ENCODE results near the gene UGT2B15.
"Not testable (repeated sequence)": the region's sequence is repeated elsewhere in the genome, so short reads cannot be mapped to it uniquely, and the experiment has no call there.

The UGT2B15 gene

DNA sequence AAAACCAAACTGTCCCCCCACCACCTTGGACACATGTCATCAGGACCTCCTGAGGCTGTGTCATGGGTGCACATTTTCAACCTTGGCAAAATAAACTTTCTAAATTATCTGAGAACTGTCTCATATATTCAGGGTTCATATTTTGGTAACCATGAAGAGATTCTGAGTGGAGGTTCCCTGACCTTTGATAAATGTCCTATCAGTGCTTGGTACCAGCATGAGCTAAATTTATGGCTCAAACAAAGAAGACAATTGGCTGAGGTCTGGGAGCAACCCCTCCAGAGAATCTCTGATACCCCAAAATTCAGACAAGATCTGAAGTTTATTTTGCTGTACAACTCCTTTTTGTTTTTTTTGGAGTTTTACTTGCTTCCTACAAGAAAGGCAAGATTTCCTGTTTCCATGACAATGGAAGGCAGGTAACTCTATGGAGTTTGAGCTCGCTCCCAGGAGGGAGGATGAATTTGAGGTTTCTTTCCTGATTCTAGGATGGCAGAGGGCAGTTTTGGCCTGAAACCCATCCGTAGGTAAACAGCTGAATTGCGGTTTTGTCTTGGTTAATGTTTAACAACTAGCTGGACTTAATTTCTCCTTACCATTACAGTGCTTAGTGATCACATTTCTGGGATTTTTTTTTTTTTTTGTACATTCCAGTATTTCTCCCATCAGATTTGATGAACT, 14.5 kb downstream of the UGT2B15 start:
- DNase-seq (ENCODE audit: low spot score) = no peak

- DNase-seq (ENCODE audit: low spot score) = no peak
Measured at GRCh38 chr4:68654946-68655721, 15.3 kb downstream of the UGT2B15 start.

DNA sequence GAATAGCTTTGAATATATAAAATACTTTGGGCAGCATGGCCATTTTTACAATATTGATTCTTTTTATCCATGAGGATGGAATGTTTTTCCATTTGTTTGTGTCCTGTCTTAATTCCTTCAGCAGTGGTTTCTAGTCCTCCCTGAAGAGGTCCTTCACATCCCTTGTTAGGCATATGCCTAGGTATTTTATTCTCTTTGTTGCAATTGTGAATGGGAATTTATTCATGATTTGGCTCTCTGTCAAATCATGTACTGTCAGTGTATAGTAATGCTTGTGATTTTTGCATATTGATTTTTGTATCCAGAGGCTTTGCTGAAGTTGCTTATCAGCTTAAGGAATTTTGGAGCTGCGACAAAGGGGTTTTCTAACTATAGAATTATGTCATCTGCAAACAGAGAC, 18.5 kb downstream of the UGT2B15 start:
- no peak for DNase-seq (ENCODE audit: low spot score)

GRCh38 chr4:68630371-68630770, 40.1 kb downstream of the UGT2B15 start:
- DNase-seq (ENCODE audit: low spot score) = no peak

DNA sequence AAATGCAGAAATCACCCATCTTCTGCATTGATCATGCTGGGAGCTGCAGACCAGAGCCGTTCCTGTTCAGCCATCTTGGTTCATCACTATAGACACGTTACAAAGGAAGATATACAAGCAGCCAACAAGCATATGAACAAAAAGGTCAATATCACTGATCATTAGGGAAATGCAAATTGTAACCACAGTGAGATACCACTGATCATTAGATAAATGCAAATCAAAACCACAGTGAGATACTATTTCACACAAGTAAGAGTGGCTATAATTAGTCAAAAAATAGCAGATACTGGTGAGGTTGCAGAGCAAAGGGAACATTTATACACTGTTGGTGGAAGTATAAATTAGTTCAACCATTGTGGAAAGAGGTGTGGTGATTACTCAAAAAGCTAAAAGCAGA, 47.7 kb downstream of the UGT2B15 start:
- DNase-seq (ENCODE audit: low spot score) = not testable (repeated sequence)

GRCh38 chr4:68617003-68617698, 53.3 kb downstream of the UGT2B15 start:
- DNase-seq (ENCODE audit: low spot score) = no peak

- DNase-seq (ENCODE audit: low spot score) = no peak
Measured at GRCh38 chr4:68615699-68616422, 54.6 kb downstream of the UGT2B15 start.

DNA sequence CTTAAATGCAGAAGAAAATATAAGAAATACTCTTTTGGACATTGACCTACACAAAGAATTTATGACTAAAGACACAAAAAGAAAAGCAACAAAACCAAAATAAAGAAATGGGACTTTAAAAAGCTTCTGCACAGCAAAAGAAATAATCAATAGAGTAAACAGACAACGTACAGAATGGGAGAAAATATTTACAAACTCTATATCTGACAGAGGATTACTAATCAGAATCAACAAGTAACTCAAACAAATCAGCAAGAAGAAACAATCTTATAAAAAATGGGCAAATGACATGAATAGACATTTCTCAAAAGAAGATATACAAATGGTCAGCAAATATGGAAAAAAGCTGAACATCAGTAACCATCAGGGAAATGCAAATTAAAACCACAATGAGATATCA, 56.7 kb downstream of the UGT2B15 start:
- no peak for DNase-seq (ENCODE audit: low spot score)

- no peak for DNase-seq (ENCODE audit: low spot score)
Measured at GRCh38 chr4:68606240-68606639, 64.2 kb downstream of the UGT2B15 start.

GRCh38 chr4:68599150-68599549, 71.3 kb downstream of the UGT2B15 start:
- no peak for DNase-seq (ENCODE audit: low spot score)

DNA sequence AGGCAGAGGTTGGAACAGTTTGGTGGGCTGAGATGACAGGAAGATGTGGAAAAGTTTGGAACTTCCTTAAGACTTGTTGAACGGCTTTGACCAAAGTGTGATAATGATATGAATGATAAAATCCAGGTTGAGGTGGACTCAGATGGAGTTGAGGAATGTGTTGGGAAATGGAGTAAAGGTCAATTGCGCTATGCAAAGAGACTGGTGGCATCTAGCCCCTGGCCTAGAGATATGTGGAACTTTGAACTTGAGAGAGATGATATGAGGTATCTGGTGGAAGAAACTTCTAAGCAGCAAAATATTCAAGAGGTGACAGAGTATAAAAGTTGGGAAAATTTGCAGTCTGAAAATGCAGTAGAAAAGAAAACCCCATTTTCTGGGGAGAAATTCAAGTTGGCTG, 73.0 kb downstream of the UGT2B15 start:
- DNase-seq (ENCODE audit: low spot score) = no peak
